Gastrocnemius medialis (tissue), 4 donors: ENCODE measurements around the gene HELZ2. TPM values are rescaled to one million over a fixed set of nuclear protein-coding genes. Genes with fewer than 3 reads are reported as not detected.

Experiments
- ATAC-seq, 2 donors: fragments of 150-250 bp; one replicate each; pipeline ENCODE4 v1.9.1; 2016
- DNase-seq, 2 donors: peaks; one replicate each; pipeline ENCODE4 v3.0.0-alpha.2; 2019
- H3K27ac ChIP-seq, 4 donors: fragments of 200-600 bp; sonication (generic); 1 replicate in 1 of 4; 2 replicates in 3 of 4; pipeline ENCODE4 v1.5.1; 2016 to 2018; ENCODE audit warnings: mild to moderate bottlenecking in 2 of 4, moderate library complexity in 1 of 4
- H3K27me3 ChIP-seq, 3 donors: fragments of 200-600 bp; sonication (generic) in 2 of 3; 1 replicate in 1 of 3; 2 replicates in 2 of 3; pipeline versions ENCODE4 v1.5.1 to v1.6.0; 2016 to 2019; ENCODE audit warnings: mild to moderate bottlenecking in 1 of 3, moderate library complexity in 1 of 3
- H3K36me3 ChIP-seq, 2 donors: fragments of 200-600 bp; sonication (generic) in 1 of 2; one replicate each; pipeline ENCODE4 v1.5.1; 2017 to 2018
- H3K4me1 ChIP-seq, 2 donors: fragments of 200-600 bp; sonication (generic) in 1 of 2; one replicate each; pipeline ENCODE4 v1.5.1; 2016 to 2017; ENCODE audit warnings: mild to moderate bottlenecking in 2 of 2
- H3K4me3 ChIP-seq, 4 donors: fragments of 200-600 bp; sonication (generic) in 3 of 4; 1 replicate in 1 of 4; 2 replicates in 3 of 4; pipeline ENCODE4 v1.5.1; 2016 to 2019; ENCODE audit warnings: mild to moderate bottlenecking in 2 of 4
- H3K9me3 ChIP-seq, 3 donors: fragments of 200-600 bp; sonication (generic) in 2 of 3; 1 replicate in 1 of 3; 2 replicates in 2 of 3; pipeline ENCODE4 v1.5.1; 2016 to 2019
- CTCF ChIP-seq, 5 experiments: fragments of 450-650 bp in 3 of 5; fragments of 200-600 bp in 2 of 5; sonication (generic) in 2 of 5; IDR thresholded peaks in 4 of 5; conservative IDR thresholded peaks in 1 of 5; 1 replicate in 4 of 5; 2 replicates in 1 of 5; pipeline ENCODE4 v1.5.1; 2016 to 2019; ENCODE audit warnings: antibody characterized with exemption in 5 of 5, mild to moderate bottlenecking in 3 of 5, moderate library complexity in 3 of 5
- POLR2A ChIP-seq, 2 donors: fragments of 450-650 bp; IDR thresholded peaks; one replicate each; pipeline ENCODE4 v1.6.1; 2017; ENCODE audit warnings: antibody characterized with exemption in 2 of 2, mild to moderate bottlenecking in 2 of 2, moderate library complexity in 2 of 2
- in situ Hi-C, 4 donors: fragments of 200-750 bp; cut with MboI; loops; one replicate each; pipeline versions ENCODE4 v1.15.0 to v1.8.0; 2017; ENCODE audit warnings: low sequenced_read_pairs in 4 of 4
- intact Hi-C: fragments of 100-400 bp; cut with DNase I; formaldehyde crosslinking; loops from one replicate; pipeline ENCODE4 v1.15.1; 2023; ENCODE audit warnings: low total_unique reads
- total RNA-seq, 4 donors: library from RNA; depleted of rRNA; stranded (reverse); fragments of >200 nt; gene quantifications; one replicate each; pipeline versions ENCODE4 v1.1.0 to v1.2.3, GENCODE V29; 2016

The HELZ2 gene
- total RNA-seq, 4 donors from 2014 or later: 1.7 to 6.2 (median 3.6) TPM

GRCh38 chr20:63525185-63525584, 48.9 kb downstream of the HELZ2 start:
- peaks cover 8 to 16% of the 10 kb centered on the region in 2 donors for H3K4me1 ChIP-seq
- H3K4me3 ChIP-seq: no peak overlapping the region
- in situ Hi-C loops: loop anchor here in 1 of 4 donors (25.0 kb wide), 1 partner anchor 112 kb away; the partner anchor contains the start of gene GMEB2
- H3K9me3 ChIP-seq: no peaks in the 10 kb centered on the region
- intact Hi-C loops: no loop called here
- no peaks in the 10 kb centered on the region for H3K36me3 ChIP-seq
- no peak overlapping the region for H3K27ac ChIP-seq
- ATAC-seq (no peak), DNase-seq (no peak)
- TF ChIP-seq POLR2A (IDR thresholded peaks at IDR 0.05) (no peak), CTCF (IDR thresholded peaks at IDR 0.05 in 4 of 5, conservative IDR thresholded peaks at IDR 0.05 in 1 of 5) (no peak)
- peaks cover 0 to 13% (median 5%) of the 10 kb centered on the region in 3 donors for H3K27me3 ChIP-seq

Other genes starting within 250 kb of the HELZ2 start
- not detected for gene CHRNA4, start 212.9 kb downstream of the HELZ2 start, total RNA-seq
- gene KCNQ2, start 101.6 kb downstream of the HELZ2 start, total RNA-seq: not detected
- gene EEF1A2, start 75.2 kb downstream of the HELZ2 start, total RNA-seq: 1,000 to 10,000 TPM; 1,736 to 2,603 (median 2,395) TPM
- gene PPDPF, start 53.5 kb downstream of the HELZ2 start, total RNA-seq: 100 to 1,000 TPM in 1 of 4 donors, 10 to 100 TPM in 3; 50.2 to 207 (median 76.1) TPM
- under 1 TPM in 1 of 4 donors, not detected in 3; 0.36 TPM for gene PTK6, start 36.9 kb downstream of the HELZ2 start, total RNA-seq
- not detected for gene SRMS, start 26.5 kb downstream of the HELZ2 start, total RNA-seq
- gene FNDC11, start 20.1 kb downstream of the HELZ2 start, total RNA-seq: under 1 TPM in 1 of 4 donors, not detected in 3; 0.13 TPM
- gene GMEB2, start 52.9 kb upstream of the HELZ2 start, total RNA-seq: 10 to 100 TPM in 1 of 4 donors, 1 to 10 TPM in 3; 6.1 to 14.3 (median 6.8) TPM
- gene STMN3, start 79.2 kb upstream of the HELZ2 start, total RNA-seq: 1 to 10 TPM in 1 of 4 donors, under 1 TPM in 3; 0.51 to 1.9 (median 0.88) TPM
- 1 to 10 TPM; 2.4 to 9.1 (median 6.0) TPM for gene RTEL1, start 84.1 kb upstream of the HELZ2 start, total RNA-seq
- gene TNFRSF6B, start 122.4 kb upstream of the HELZ2 start, total RNA-seq: 1 to 10 TPM; 1.2 to 4.8 (median 3.1) TPM
- 10 to 100 TPM; 26.9 to 35.1 (median 27.8) TPM for gene ARFRP1, start 133.7 kb upstream of the HELZ2 start, total RNA-seq
- 10 to 100 TPM; 13.4 to 20.8 (median 15.5) TPM for gene ZGPAT, start 133.8 kb upstream of the HELZ2 start, total RNA-seq
- 1 to 10 TPM; 2.0 to 6.3 (median 4.1) TPM for gene LIME1, start 162.4 kb upstream of the HELZ2 start, total RNA-seq
- 10 to 100 TPM; 26.0 to 58.7 (median 39.1) TPM for gene SLC2A4RG, start 165.5 kb upstream of the HELZ2 start, total RNA-seq